HK-2 (cell line): ENCODE measurements around the gene NCS1.

Source experiments
- DNase-seq: peaks from one replicate; pipeline ENCODE4 v3.0.0-alpha.2; 2018; ENCODE audit not compliant: unreplicated experiment

The NCS1 gene

DNA sequence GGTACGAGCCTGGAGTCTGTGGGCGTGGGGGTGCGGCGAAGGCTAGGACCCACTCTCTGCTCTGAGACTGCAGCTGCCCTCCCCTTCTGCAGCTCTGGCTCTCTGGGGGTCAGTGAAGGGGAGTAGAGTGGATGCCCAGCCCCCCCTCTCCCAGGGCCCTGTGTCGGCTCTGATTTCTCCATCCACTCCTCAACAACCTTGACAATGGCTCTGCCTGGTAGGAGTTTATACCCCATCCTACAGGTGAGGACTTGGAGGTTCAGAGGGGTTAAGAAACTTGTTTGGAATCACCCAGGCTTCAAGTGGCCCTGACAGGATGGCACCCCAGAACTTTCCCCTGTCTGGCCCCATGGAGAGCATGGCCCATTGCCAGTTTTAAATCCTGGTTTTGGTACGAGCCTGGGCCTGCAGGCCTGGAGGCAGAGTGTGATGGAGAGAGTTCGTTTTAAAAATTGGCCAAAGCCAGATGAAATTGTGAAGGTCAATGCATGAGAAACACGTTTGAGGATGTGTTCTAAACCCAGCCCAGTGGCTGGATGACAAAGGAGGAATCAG is 22.3 kb downstream of the NCS1 start:
- no peak for DNase-seq

DNA sequence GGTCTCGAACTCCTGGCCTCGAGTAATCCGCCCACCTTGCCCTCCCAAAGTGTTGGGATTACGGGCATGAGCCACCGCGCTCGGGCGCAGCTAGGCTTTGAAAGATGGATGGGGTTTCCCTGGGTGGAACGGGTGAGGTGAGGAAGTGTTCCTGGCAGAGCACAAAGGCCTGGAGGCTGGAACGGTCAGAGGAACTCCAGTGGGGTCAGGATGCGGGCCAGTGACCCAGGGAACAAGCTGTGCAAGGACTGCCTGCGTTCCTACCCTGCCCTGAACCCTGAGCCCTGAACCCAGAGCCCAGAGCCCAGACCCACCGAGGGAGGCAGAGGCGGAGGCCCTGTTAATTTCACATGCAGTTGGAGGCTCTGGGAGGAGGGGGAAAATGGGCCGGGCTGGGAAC is 23.4 kb downstream of the NCS1 start:
- DNase-seq: no peak

DNA sequence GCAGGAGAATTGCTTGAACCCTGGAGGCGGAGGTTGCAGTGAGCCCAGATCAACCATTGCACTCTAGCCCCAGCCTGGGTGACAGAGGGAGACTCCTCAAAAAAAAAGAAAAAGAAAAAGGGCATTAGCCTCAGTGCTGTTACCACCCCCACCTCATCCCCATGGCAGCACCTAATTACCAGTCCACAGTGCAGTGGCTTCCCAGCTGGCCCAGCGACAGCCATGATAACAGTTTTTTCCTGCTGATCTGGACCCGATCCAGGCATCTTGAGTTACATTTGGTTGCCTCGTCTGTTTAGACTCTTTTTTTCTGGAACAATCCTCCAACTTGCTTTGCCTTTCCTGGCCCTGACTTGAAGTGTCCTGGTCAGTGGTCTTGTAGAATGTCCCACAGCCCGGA is 24.4 kb downstream of the NCS1 start:
- no peak for DNase-seq

DNA sequence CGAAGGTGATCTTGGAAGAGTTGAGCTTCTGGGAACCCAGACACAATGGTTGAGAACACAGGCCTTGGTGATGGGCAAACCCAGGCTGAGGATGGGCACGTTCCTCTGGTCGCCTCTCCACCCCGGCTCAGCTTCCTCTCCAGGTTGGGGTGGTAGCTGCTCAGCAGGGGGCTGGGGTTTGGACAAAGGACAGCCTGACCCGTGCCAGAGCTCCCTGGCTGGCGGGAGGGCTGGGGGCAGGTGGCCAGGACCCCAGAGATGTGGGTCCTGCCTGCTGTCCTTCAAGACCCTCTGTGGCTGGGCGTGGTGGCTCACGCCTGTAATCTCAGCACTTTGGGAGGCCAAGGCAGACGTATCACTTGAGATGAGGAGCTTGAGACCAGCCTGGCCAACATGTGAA is 25.2 kb downstream of the NCS1 start:
- no peak for DNase-seq

DNA sequence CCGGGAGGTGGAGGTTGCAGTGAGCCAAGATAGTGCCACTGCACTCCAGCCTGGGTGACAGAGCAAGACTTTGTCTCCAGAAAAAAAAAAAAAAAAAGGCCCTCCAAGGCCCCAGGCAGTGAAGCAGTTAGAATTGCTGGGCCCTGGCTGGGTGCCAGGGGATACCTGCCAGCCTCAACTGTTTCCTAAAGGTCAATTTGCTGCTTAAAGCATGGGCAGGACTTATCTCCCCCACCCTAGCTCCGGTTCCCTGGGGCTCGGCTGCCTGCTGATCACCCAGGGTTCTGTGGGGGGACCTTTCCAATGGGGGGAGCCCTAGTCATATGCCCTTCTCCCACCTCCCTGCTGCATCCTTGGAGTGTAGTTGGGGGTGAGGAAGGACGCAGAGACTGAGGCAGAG is 25.7 kb downstream of the NCS1 start:
- no peak for DNase-seq

DNA sequence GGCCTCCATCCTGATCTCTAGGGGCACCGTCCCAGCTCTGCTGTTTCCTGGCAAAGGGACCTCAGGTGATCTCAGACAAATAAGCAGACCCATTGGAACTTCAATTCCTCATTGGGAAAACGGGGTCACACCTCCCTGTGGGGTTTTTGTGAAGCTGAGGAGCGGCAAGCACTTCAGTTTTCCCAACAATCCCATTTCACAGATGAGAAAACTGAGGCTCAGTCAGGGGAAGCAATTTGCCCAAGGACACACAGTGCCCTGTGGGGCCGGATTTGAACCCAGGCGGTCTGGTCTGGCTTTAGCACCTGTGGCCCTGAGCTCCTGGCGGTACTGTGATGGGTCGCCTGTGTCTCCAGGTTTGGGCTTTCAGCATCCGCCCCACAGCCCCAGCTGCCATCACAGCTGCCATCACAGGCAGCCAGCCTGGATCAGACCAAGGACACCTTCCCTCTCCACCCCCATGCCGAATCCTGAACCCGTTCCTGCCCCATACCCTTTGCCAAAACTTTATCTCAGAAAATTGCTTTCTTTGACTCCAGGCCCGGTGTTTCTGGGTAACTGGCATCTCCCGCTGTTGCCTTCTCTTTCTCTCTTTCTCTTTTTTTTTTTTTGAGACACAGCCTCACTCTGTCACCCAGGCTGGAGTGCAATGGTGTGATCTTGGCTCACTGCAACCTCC is 26.4 kb downstream of the NCS1 start:
- DNase-seq: no peak

DNA sequence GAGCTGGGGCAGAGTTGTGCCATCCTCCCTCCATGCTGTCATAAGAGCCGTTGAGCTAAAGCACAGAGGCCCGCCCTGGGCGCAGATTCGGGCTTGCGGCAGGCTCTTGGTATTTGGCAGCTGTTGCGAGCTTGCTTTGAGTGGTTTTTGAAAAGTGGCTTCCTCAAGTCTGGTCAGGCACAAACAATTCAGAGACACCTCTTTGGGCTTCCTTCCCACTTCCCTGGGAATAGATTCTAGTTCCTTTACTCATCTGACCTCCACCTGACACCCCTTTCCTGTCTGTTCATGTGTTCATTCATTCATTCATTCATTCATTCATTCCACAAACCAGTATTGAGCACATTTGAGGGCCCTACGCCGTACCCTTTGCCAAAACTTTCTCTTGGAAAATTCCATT is 27.4 kb downstream of the NCS1 start:
- no peak for DNase-seq

DNA sequence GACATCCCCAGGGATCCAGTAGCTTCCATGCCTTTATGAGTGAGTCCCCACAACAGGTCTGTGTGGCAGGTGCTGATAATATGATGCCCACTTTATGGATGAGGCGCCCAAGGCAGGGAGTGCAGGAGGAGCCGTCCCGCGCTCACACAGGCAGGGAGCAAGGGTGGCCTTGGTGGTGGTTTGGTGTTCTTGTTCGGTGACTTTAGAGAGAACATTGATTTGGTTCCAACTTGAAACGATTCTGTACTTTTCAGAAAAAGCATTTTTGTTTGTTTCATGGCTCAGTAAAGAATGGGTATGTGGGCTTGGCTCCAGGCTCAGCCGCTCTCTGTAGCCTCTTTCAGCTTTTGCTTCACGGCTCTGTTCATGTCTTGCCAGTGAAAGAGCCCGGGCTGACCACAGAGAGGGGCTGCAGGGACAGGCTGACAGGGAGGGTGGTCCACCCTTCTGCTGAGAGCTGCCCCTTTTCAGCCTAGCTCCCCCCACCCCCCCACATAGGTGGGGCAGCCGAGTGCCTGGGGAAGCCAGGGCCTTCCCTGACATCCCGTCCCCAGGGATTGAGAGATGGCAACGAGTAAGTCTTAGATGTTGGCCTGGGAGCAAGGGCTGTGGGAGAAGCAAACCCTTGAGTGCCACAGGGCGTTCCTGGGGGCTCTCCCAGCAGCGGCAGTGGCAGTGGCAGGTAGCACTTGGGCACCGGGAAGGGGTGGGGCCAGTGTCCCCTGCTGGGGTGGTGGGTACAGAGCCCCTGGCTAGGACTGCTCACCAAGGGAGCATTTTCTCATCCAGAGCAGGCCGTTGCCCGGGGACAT is 28.0 kb downstream of the NCS1 start:
- DNase-seq: no peak

DNA sequence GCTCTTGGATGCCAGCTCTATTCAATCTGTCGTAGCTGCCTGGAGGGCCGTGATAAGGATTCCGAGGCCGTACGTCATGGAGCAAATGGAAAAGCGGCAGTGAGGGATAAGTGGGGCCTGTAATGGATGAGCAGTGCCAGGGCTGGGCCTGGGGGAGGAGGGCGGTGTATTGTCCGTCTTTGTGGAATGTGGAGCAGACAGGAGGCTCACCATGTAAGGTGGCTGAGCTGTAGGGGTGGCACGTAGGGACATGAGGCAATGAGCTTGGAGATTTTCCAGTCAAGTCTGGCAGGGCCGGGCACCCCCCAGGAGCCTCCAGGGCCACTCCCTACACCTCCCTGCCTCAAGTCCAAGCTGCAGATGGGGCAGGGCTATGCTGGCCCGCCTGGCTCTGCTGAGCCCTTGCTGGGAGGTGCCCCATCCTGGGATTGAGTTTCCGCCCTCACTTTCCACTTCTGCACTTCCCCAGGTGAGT is 29.2 kb downstream of the NCS1 start:
- DNase-seq: no peak

DNA sequence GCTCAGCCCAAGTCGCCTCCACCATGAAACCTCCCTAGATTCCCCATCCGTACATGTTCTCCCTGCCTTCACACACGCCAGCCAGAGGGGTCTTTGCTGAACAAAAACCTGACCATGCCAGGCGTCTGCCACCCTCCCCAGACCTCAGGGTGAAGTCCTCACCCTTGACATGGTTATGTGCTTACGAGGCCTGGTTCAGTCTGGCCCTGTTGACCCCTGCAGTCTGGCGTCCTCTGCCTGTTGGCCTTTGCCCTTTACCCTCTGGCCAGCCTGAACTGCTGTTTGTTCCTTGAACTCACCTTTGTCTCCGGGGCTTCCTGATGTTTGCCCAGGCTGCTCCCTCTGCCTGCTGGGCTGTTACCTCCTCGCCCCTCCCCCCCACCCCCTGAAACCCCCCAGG is 29.8 kb downstream of the NCS1 start:
- no peak for DNase-seq

DNA sequence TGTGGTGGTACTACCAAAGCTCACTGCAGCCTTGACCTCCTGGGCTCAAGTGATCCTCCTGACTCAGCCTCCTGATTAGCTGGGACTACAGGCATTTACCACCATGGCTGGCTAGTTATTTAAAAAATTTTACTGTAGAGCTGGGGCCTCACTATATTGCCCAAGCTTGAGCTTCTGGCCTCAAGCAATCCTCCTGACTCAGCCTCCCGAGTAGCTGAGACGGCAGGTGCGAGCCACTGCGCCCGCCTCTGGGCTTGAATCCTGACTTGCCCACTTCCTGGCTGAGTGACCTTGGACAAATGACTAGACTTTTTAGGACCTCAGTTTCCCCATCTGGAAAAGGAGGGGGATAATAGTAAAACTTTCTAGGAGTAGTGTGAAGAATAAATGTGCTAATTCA is 32.1 kb downstream of the NCS1 start:
- DNase-seq: no peak

DNA sequence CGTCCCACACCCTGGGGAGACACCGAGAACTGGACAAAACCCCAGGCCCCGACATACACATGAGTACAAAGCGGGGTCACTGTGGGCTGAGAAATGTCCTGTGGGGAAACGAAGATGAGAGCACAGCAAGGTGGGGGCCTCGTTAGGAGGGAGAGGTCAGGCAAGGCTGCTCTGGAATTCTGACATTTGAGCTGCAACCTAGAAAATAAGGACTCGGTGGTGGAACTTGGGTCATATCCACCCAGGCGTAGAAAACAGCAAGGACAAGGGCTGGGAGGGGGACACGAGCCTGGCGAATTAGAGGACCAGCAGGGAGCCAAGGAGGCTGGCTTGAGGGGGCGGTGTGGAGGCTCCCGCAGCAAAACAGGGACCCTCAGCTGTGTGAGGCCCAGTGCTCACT is 32.8 kb downstream of the NCS1 start:
- DNase-seq: no peak

DNA sequence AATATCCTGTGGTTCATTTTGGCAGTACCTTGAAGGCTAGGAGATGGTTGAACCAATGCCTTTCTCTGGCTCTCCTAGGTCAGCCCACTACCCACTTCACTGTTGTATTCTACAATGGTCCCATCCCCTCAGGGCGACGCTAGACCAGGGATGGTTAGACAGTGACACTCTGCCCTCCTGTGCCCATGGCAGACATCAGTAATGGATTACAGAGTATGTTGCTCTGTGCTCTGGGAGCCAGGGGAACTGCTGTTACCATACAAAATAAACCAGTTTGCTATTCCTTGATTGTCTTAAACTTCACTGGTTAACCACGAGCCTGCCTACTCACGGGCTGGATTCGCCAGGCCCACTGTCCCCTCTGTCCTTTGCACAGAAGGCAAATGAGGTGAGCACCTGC is 33.7 kb downstream of the NCS1 start:
- no peak for DNase-seq

DNA sequence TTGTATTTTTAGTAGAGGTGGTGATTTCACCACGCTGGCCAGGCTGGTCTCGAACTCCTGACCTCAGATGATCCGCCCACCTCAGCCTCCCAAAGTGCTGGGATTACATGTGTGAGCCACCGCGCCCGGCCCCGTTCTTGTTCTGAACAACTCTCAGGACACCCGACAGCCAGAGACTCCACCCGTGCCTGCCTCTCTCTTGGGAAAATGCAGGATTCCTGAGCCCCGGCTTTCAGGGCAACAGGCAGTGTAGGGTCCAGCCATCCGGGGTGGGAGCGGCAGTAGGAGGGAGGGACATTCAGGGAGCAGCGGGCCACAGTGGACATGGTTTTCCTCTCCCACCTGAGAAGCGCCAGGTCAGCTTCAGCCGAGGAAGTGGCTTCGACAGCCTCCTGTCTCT is 34.4 kb downstream of the NCS1 start:
- no peak for DNase-seq

DNA sequence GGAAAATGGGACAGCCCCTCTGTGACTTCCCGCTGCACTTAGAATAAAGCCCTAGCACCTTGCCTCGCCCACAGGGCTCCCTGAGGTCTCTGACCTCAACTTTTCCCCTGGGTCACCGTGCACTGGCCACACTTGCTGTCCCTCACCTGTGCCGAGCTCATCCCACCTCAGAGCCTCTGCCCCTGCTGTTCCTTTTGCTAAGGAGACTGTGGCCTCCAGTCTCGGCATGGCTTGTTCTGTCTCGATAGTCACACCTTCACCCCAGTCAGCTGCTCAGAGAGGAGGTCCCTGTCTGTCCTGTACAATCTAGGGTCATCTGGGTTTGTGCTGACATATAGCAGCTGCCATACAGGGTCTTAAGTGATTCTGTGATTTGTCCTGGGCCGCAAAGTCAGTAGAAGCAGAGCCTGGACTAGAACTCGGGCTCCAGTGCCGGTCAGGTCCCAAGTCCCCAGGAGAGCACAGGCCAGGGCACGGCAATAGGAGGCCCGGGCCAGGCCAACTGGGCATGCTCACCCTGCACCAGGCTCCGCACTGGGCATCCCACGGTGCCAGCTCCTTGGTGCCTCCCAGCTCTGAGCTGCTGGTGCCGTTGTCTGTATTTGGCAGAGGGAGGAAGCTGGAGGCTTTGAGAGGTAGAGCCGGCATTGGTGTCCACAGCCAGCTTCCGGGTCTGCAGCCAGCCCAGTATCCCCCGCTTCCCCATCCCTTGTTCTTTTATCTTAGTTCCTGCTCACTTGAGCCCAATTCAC is 35.2 kb downstream of the NCS1 start:
- DNase-seq: no peak

DNA sequence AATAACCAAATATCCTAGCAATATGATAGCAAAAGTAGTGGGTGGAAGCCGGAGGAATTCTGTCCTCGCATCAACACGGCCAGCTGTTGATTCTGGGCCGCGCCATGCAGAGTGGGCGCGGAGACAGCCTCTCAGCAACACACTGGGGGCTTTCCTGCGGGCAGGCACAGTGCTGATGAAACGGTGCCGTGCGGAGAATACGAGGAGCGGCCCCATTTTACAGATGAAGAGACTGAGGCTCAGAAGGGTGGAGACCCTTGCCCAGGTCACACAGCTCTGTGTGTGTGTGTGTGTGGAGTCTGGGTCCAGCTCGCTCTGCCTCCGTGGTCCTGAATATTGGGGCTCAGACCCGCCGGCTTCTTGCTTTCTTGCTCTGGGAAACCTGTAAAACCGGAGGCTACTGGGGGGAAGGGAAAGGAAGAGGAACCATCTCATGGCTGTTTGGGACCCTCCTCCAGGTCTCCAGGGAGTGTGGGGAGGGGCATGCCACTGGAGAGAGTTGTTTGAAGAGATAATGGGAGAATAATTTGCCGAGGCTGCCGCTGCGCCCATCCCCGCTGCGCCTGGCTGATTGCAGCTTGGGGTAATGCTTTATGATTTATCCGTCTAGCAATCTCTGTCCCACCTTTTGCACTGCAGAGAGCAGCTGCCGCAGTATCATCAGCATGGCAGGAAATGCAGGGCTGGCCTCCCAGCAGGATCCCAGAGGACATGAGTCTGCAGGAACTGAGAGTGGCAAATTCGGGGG is 36.6 kb downstream of the NCS1 start:
- DNase-seq: no peak

DNA sequence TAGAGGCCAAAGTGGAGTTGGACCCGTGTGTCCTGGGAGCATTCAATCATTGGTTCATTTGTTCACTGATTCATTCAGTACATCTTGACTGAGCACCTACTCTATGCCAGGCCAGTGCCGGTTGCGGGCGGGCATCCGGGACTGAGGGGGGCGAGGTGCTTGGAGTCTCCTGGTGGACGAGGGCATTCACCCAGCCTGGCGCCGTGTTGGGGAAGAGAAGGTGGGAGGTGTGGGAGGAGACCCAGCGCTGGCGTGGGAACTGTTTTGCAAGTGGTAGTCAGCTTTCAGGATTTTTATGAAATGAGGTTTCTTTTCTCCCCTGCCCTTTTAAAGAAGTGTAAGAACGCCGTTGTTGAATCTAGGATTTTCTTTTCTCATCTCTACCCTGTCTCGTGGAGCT is 37.2 kb downstream of the NCS1 start:
- DNase-seq: no peak

DNA sequence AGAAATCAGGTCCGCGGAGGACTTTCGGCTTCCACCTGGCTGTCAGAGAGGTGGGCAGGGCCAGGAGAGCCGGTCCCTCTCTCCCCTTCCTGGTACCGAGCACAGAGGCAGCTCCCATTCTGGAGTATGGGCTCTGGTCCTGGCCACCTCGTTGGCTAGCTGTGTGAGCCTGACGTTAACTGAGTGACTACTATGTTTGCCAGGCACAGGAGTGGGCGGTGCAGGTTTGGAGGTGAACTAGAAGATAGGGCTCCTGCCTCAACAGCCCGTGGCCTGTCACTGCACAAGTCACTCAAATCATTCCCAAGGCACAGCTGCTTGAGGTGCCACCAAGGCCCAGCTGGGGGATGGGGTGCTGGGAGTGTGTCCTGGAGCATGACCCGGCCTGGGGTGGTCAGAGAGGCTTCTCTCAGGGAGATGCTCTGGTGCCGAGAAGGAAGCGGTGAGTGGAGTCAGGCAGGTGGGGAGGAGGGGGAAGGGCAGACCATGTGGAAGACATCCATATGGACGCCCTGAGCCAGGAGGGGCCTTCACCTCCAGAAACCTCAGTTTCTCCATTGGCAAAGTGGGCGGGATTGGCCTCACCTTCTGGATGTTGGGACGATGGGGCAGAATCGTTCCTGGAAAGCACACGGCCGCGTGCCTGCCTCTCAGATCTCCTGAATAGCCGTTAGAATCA is 39.5 kb downstream of the NCS1 start:
- DNase-seq: no peak

DNA sequence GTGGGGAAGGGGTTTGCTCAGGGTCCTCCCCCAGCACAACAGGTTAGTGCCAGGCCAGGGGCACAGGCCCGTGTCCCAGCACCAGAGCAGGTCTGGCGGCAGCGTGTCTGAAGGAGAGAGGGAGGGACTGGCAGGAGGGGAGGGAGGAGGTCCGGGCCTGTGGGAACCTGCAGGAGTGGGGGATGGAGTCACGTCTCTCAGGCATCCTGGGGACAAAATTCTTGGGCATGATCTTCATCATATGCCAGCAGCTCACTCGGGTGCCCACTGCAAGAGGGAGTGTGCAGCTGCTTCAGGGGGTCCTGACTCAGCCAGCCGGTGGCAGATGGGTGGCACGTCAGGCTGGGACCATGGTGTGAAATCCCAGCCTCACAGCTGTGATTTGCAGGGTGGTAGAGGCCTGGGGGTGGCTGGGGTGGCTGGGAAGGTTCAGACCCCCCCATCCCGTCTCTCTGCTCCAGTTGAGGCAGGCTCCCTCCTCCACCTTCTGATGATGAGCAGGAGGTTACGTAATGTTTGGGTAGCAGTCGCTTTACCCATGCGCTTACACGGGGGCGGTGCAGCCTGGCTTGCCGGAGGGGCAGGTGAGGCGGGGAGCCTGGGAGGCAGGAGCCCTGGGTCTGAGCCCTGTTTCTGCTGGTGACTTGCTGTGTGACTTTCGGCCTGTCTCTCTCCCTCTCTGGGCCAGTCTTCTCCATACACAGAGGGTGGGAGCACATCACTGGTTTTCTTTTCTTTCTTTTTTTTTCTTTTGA is 40.5 kb downstream of the NCS1 start:
- no peak for DNase-seq
